GM18519 (cell line): ENCODE measurements around the gene ALS2.

Experiments
- ATAC-seq: cut with Tn5 transposase; IDR thresholded peaks from one replicate; pipeline ENCODE4 v1.9.1; 2021; ENCODE audit warnings: mild to moderate bottlenecking, moderate library complexity; ENCODE audit not compliant: unreplicated experiment, low FRiP score

ALS2 gene

DNA sequence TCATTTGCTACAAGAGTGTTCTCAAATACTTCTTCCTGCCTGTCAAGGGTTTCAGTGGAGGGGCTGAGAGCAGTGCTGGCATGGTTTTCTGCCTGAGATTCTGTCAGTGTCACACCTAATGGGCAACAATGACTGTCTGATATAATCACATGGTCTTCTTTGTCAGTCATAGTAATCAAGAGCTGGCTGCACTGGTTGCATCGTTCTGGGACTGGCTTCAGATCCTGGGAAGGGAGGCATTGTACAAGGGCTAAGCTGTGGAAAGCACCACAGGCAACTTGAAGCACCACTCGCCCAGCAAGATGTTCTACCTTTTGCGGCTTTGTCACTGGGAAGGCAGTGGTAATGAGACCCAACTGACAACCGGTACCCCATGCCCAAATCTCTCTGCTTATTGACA, 19.6 kb downstream of the ALS2 start:
- no peak for ATAC-seq

DNA sequence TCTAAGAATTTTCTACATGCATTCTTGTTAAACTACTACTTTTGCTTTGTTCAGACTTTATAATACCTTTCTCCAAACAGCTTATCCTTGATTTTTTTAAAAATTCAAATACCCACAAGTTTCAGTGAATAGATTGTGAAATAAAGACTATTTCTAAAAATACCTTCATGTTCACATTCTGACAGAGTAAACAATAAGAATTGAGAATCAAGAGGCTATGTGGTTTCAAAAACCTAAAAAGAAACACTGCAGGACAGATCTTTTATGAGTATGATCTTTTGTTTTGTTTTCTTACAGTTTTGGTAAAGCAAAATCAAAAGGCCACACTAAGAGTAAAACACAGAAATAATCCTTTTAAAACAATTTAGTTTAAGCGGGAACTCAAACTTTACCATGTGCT, 21.2 kb downstream of the ALS2 start:
- ATAC-seq = no peak

DNA sequence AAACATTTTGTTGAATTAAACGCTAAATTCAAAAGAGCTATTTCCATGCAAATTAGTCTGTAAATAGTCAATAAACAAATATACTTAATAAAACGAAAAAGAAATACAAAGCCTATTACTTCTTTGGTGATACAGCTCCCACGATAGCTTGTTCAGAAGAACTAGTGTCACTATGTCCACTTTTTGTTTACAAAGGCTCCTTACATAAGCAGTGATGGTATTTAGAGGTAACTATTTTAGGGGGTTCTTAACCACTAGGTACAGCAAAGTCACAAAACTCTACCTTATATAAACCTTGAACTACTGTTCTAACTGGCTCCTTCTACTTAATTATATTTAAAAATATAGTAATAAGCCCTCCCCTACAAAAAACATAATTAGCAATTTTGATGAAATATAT, 21.9 kb downstream of the ALS2 start:
- no peak for ATAC-seq

DNA sequence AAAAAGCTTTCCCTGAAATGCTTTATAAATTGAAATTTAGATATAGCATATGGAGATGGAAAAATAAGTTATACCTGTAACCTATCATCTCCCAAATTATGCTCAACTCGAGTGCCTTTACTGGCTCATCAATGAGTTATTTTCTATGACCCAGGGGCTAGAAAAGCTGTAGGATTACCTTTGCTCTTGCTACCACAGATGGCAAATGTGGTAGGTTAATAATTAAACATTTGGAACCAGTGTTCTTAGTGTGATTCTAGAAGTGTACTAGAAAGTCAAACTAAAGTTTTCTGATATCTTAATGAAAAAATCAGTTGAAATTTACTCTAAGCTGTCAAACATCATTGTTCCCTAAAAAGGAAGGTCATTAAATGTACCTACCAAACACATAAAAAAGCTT, 22.5 kb downstream of the ALS2 start:
- ATAC-seq = no peak

DNA sequence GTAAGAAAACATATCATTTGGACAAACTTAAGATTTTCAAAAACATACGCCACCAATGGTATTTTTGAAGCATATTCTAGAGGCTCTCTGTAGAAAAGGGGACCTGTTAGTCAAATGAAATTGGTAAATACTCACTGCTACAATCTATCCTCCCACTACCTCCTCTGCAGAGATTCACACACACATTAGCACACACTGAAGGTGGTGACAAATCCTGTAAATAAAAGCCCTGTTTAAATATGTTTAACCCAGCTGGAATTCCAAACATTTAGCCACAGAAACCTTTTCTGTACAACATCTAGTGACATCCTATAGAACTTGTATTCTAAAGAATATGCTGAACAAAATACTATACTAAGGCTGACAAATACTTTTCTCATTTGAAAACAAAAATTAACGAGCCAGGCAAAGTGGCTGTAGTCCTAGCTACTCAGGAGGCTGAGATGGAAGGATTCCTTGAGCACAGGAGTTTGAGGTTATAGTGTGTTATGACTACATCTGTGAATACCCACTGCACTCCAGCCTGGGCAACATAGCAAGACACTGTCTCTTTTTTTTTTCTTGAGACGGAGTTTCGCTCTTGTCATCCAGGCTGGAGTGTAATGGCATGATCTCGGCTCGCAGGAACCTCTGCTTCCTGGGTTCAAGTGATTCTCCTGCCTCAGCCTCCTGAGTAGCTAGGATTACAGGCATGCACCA, 25.9 kb downstream of the ALS2 start:
- no peak for ATAC-seq

DNA sequence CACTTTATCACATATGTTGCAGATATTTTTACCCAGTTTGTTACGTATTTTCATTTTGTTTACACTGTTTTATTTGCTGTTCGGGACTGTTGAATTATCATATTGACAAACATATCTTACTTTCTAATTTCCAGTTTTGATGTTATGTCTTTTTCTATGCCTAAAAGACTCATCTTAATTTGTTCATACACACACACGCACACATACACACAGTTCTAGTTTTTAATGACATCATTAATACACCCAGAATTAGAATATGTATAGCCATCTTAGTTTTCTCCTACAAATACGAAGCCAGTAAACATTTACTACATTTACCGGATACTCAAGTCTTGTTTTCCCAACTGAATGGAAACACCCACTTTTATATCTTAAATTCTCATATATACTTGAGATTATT, 29.2 kb downstream of the ALS2 start:
- no peak for ATAC-seq

DNA sequence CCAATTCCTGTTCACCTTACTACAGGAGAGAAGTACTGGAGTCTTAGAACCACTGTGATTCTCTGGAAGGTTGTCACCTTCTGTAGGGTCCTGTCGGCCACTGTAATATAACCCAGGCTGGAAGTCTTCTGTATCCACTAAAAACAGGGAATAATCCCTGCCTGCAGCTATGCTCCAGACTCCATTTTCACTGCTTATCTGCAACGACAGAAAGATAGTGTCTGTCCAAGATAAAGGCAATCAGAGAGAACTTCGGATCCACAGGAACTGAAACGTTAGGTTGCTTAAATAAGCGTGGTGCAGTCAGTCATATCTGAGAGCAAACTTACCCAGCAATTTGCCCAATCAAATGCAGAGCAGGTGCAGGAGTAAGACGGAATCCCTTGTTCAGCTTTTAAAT, 34.2 kb downstream of the ALS2 start:
- no peak for ATAC-seq

DNA sequence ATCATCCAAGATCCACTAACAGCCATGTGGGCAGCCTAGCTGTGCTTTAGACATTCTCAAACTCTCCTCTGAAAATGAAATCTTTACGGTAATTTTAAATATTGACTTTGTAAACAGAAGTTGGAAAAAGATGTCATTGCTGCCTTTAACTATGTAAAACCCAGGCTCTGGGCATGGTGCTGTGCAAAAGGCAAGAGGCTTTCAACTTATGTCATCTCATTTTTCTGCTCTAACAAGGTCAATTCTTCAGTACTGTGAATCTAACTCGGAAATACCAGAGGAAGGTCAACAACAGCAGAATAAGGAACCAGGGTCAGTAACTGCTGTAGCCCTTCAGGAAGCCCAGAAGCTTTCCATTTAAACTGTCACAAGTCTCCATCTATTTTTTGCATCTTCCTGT, 45.2 kb downstream of the ALS2 start:
- ATAC-seq = no peak

DNA sequence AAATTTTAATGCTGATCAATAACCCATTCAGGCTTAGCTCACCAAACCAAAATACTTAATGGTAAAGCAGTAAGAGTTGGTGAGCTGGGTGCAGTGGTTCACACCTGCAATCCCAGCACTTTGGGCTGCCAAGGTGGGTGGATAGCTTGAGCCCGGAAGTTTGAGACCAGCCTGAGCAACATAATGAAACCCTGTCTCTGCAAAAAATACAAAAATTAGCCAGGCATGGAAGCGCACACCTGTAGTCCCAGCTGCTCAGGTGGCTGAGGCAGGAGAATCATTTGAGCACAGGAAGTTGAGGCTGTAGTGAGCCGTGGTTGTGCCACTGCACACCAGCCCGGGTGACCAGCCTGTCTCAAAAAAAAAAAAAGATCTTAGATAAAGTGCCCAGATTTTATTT, 46.6 kb downstream of the ALS2 start:
- ATAC-seq = no peak

DNA sequence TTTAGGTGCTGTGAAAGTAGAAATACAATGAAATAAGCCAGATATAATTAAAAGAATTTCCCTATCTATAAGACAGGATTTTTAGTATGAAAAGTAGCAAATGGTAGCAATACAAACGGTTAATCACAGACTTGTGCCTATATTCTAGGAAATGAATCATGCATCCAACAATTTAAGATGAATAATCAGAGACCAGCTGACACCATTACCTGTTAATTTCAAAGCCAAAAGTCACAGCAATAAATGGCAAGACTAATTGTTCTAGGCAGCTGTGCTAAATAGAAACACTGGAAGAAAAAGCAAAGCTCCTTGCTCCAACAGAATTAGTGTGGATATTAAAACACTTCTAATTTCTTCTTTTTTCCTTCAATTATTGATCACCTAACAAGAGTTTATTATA, 47.2 kb downstream of the ALS2 start:
- no peak for ATAC-seq

DNA sequence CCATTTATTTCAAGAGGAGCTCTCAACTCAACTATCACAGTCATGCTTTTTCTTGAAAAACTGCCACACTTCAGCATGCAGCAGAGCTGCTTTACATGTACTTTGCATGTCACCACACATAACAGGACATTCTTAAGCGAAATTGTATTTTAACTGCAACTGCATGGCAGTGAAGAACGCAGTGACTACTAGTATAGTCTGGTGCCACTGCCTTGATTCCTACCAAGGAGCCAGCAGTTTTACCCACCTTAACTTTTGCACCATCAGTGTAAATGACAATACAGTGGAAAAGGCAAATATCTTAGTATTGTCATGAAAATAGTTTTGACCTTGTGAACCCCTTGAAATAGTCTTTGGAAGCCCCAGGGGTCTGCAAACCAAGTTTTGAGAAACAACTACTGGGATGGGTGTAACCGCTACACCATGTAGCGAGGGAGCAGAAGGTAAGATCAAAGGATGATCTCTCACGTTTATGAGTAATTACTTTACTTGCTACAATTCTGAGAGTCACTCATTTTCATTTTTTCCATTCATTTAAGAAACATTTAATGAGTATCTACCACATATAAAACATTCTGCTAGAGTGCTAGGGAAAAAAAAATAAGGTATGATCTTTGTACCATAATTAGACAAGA, 50.0 kb downstream of the ALS2 start:
- ATAC-seq = no peak

DNA sequence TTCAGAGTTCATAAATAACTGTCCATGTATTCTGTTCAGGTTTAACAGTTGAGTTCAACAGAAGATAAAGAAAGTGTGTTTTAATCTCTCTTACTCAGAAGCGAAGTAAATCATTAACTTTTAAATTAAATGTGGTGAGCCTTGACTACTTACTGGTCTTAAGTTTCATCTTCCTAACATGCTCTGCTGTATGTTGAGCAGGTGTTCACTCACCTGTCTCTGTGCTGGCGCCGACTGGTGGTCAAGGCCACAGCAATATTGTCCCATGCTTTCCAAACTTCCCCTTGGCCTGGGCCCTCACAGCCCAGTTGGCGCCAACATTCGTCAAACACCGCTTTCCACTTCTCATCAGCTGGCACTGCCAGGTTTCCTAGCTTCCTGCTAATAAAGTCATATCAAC, 65.3 kb downstream of the ALS2 start:
- no peak for ATAC-seq

DNA sequence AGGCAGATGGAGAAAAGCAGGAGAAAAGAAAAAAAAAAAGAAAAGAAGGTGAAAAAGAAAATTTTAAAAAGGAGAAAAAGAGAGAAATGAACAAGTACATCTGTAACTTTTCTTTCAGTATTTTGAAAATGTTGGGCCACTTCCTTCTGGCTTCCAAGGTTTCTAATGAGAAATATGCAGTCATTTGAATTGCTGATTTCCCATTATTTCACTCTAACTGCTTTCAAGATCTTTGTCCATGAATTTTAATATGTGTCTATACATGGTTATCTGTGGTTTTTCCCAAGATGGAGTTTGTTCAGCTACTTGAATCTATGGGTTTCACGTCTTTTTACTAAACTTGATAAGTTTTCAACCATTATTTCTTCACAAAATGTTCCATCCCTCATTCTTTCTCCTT, 68.0 kb downstream of the ALS2 start:
- ATAC-seq = no peak

DNA sequence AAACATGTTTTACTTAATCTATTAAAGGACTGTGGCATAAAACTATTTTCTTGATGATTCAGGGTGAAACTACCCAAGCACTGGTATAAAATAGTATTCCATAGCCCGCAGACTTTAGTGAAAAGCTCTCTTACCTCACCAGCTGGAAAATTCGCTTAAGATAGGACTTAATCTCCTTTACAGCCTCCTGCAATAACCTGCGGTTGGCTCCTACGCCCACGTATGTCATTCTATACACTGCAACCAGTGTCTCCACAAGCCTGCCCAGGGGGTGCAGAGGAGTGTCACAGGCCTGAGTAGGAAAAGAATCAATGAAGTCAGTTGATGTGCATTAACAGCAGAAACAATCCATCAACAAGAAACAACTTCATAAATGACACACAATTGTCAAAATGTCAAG, 71.0 kb downstream of the ALS2 start:
- ATAC-seq = no peak

DNA sequence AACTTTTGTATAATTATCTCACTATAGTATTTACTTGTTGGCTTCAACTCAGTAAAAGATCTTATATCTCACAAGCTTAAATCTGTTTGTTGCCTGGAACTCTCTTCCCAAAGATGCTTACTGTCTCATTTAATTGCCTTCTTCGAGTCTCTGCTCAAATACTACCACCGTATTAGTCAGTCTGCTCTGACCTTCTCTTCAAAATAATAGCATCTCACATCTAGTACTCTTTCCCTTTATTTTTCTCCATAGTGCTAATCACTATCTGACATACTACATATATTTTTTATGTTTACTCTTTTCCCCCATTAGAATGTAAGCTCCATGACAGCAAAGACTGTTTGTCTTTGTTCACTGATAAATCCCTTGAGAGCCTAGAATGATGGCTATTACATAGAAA, 71.7 kb downstream of the ALS2 start:
- no peak for ATAC-seq

DNA sequence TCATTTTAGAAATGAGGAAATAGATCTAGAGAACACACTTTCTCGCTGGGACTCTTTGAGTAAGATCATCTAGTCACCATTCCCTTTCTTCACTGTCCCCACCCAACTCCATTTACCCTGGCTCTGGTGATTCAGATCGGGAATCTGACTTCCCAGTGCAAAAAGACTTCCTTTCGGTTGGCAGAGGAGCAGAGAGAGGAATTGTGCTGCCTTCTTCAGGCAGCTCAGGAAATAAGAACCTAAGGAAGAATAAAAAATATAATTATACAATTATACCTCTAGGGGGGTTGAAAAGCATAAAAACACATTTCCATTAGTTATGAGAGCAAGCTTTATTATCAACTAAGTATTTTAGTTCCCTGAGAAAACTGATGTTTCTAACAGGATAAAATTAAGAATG, 73.0 kb downstream of the ALS2 start:
- ATAC-seq = no peak

DNA sequence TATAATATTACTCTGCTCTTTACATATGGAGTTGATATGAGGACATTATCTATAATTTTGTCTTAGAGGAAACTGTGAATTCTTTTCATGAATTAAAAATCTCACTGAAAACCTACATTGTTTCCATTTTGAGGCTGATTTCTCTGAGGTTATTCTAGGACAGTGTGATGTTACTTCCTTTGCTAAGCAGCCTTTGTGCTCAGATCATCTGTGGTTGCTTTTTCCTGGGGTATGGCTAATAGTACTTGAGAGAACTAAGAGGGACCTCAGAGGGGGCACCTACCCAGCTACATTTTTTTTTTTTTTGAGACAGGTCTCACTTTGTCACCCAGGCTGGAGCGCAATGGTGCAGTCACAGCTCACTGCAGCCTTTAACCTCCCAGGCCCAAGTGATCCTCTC, 73.6 kb downstream of the ALS2 start:
- ATAC-seq = no peak

DNA sequence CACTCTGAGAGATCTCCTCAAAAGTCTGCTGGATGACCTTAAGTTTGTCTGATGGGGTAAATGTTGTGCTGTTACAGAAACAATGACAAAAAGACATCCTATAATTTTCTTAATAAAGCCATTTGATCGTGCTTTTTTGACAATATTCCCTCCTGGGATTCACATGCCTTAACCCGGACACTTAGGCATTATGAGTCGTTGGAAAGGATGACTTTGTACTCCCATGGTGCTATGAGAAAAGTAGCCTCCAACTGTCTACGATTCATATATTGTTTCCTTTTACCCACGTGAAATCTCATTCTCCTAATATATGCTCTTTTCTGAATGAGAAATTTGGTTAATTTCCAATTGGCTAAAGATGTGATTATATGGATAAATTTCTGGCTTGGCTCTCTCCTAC, 76.2 kb downstream of the ALS2 start:
- ATAC-seq = no peak

DNA sequence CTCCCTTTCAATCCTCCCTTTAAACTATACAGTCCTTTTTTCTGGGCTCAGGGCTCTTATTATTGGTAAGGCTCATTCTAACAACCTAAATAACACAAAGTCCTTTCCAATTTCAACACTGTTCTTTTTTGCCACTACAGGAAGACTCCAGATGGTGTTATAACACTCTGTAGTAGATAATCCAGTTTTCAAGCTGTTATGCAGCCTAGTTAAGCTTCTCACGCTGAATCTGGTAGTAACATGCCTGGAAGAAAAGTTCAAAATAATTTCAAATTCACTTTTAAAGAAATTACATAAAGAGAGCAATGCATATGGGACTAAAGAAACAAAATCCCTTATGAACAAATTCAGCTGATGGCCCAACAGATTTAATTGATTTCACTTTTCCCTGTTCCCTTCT, 79.1 kb downstream of the ALS2 start:
- no peak for ATAC-seq

DNA sequence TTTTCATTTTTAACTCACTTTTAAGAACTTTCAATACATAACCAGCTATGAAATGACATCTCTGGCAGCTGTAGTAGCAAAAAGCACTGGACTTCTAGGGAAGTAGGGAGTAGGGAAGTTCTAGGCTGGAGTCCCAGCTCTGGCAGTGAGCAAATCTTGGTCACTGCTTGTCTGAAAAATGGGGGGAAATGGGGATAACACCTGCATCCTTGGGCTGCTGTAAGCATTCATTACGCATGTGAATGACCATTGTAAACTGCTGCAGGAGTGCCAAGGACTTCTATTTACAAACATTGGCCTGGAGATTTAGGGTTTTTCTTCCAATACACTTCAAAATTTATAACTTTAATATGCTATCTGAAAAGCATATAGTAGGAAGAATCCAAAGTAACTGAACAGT, 81.3 kb downstream of the ALS2 start:
- no peak for ATAC-seq

DNA sequence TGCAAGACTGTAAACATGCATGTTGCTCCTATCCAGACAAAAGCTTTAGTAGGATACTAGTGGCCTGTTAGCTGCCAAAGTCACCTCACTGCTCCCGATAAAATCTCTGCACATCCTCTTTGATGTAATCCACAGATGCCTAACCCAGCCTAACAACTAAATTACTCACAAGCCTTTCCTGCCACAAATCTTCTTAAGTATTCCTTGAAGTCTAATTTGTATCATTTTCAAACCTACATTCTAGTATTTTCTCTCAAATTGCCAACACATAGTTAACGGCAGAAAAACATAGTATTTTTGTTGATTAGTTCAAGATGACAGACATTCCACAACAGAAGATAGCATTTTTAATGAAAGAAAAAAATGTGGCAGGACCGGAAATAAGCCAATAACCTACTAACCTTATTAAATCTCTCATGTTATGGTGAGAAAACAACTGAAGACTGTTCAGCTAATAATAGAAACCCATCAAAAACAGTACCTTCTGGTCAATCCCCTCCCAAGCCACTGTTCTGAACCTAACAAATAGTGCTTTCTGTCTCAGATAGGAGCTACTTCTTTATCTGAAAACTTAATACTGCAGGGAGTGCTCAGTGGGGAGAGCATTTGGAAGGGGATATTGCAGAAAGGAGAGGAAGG, 82.0 kb downstream of the ALS2 start, which contains the start of gene MPP4:
TSS of gene MPP4 (minus strand) at position 57 of the 639 bp plus-strand sequence. CDS start 4,690 bp downstream, outside the sequence.
- no peak for ATAC-seq

DNA sequence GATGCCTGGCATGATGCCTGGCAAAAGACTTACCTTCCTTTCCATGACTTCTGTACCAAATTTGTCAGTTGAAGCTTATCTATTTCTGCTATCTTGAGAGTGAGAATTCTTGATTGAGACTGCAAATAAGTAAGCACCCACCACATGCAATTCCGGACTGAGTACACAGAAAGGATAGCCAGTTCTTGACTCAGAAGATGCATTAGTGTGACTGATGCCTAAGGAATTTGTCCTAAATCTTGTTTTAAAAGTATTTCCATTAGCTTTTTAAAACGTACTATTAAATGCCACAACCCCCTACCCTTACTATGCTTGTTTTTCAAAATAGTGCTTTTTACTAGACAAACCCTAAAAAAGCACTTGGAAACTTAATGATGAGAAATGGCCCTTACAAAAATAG, 82.8 kb downstream of the ALS2 start:
- no peak for ATAC-seq
